A673 (cell line): ENCODE results near the gene UBLCP1.

Experiments
- EZH2 ChIP-seq: fragments of 200-600 bp; sonication (generic); IDR thresholded peaks from 2 replicates; pipeline ENCODE4 v1.6.1; 2017; ENCODE audit warnings: borderline replicate concordance, low read depth, mild to moderate bottlenecking, mixed read lengths, antibody characterized with exemption, low read length; ENCODE audit not compliant: poor library complexity, severe bottlenecking
- TF ChIP-seq, protein P1 (sequence below): fragments of 300-800, 200-600 bp; sonication (generic); conservative IDR thresholded peaks from 2 replicates; pipeline ENCODE4 v1.5.1; 2017; ENCODE audit warnings: low read depth, mild to moderate bottlenecking, antibody characterized with exemption, low read length, moderate library complexity, mixed read lengths

- TF ChIP-seq, protein P1, sequence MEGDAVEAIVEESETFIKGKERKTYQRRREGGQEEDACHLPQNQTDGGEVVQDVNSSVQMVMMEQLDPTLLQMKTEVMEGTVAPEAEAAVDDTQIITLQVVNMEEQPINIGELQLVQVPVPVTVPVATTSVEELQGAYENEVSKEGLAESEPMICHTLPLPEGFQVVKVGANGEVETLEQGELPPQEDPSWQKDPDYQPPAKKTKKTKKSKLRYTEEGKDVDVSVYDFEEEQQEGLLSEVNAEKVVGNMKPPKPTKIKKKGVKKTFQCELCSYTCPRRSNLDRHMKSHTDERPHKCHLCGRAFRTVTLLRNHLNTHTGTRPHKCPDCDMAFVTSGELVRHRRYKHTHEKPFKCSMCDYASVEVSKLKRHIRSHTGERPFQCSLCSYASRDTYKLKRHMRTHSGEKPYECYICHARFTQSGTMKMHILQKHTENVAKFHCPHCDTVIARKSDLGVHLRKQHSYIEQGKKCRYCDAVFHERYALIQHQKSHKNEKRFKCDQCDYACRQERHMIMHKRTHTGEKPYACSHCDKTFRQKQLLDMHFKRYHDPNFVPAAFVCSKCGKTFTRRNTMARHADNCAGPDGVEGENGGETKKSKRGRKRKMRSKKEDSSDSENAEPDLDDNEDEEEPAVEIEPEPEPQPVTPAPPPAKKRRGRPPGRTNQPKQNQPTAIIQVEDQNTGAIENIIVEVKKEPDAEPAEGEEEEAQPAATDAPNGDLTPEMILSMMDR: no peak
- TF ChIP-seq EZH2: no peak
Observed at GRCh38 chr5:159273923-159274322, 10.8 kb downstream of the UBLCP1 start.
